ENCODE data around the gene LEPR.
"Not testable (repeated sequence)": the region's sequence is repeated elsewhere in the genome, so short reads cannot be mapped to it uniquely, and the experiment has no call there.

LEPR gene, protein sequence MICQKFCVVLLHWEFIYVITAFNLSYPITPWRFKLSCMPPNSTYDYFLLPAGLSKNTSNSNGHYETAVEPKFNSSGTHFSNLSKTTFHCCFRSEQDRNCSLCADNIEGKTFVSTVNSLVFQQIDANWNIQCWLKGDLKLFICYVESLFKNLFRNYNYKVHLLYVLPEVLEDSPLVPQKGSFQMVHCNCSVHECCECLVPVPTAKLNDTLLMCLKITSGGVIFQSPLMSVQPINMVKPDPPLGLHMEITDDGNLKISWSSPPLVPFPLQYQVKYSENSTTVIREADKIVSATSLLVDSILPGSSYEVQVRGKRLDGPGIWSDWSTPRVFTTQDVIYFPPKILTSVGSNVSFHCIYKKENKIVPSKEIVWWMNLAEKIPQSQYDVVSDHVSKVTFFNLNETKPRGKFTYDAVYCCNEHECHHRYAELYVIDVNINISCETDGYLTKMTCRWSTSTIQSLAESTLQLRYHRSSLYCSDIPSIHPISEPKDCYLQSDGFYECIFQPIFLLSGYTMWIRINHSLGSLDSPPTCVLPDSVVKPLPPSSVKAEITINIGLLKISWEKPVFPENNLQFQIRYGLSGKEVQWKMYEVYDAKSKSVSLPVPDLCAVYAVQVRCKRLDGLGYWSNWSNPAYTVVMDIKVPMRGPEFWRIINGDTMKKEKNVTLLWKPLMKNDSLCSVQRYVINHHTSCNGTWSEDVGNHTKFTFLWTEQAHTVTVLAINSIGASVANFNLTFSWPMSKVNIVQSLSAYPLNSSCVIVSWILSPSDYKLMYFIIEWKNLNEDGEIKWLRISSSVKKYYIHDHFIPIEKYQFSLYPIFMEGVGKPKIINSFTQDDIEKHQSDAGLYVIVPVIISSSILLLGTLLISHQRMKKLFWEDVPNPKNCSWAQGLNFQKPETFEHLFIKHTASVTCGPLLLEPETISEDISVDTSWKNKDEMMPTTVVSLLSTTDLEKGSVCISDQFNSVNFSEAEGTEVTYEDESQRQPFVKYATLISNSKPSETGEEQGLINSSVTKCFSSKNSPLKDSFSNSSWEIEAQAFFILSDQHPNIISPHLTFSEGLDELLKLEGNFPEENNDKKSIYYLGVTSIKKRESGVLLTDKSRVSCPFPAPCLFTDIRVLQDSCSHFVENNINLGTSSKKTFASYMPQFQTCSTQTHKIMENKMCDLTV

DNA sequence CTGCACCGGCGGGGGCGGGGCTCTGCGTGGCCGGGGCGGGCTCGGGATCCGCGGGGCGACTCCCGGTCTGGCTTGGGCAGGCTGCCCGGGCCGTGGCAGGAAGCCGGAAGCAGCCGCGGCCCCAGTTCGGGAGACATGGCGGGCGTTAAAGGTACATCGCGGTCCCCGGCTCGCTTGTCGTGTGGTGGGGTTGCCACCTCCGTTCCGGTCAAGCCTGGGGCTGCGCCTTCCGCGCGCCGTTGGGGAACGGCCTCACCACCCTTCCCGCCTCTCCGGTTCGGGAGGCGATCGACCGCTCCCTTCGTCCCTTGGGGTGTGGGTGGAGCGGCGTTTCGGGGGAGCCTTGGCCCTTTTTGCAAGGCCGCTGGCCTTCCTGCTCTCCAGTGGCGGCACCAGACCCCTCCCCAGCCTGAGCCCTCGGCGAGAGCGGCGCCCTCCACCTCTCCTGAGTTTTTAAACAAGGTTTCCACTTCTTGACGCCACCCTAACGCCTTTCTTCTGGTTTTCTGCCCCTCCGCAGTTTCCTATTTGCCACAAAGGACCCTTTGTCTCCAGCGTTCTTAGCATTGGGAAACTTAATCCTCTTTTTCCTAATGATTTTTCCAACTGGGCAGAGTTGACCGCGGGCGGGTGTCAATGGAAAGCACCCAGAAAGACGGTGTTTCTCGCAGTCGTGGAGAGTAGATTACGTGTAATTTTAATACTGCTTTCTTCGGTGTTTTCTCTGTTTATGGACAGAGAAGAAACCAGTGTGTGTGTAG is at the start of gene LEPR, which contains the start of gene LEPROT:
LEPR (plus strand) TSS at position 79 of the 761 bp plus-strand sequence. CDS start 144,898 bp downstream, outside the sequence.
LEPROT (plus strand) TSS at position 79 of the 761 bp plus-strand sequence; CDS start at position 136, 57 bp downstream.
- peak within 1 kb of the TSS; percentile 34; the same call in 1 of the 2 replicates for H3K27ac ChIP-seq
- peak within 1 kb of the TSS; percentile 89 for H3K9ac ChIP-seq (ENCODE audit: insufficient read length)
- peak within 1 kb of the TSS; percentile 97 for H3K4me3 ChIP-seq
- peaks cover 7% of the 10 kb centered on the region; the same call in 1 of the 2 replicates for H3K36me3 ChIP-seq (ENCODE audit: insufficient read depth, low read length)
- H3K9me3 ChIP-seq (ENCODE audit: low read depth, low read length) = no peaks in the 10 kb centered on the region
- DNase-seq (ENCODE audit: low read depth, low spot score) = no peak
- TF ChIP-seq EZH2 (IDR thresholded peaks at IDR 0.05) = no peak
- TF ChIP-seq POLR2AphosphoS5 (IDR thresholded peaks at IDR 0.05; ENCODE audit: borderline replicate concordance, low read depth, low read length) = peak; percentile 73
- TF ChIP-seq FOXP2 (optimal IDR thresholded peaks at IDR 0.05; ENCODE audit: control extremely low read depth, extremely low read length, insufficient read depth) = no peak

DNA sequence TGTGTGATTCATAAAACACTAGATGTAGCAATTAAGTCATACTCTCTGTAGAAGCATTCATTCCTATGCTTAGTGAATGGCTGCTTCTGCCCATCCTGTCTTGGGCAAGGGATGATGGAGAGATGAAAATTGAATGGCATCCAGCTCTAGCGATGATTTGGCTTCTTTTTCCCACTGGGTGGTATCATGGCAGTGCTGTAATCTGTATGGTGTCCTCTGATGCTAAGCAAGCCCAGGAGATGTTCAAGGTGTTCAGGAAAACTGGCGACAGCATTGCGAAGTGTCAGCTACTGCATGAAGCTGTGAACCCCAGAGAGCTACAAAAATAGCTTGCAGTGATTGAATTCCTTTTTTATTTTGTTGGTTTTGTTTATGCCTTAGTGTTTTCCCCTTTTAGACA is 48.9 kb upstream of the LEPR start:
- no peaks in the 10 kb centered on the region for H3K9me3 ChIP-seq (ENCODE audit: low read depth, low read length)
- no peak overlapping the region for H3K9ac ChIP-seq (ENCODE audit: insufficient read length)
- no peak for DNase-seq (ENCODE audit: low read depth, low spot score)
- no peak overlapping the region for H3K4me3 ChIP-seq
- TF ChIP-seq EZH2 (IDR thresholded peaks at IDR 0.05) (no peak), FOXP2 (optimal IDR thresholded peaks at IDR 0.05; ENCODE audit: control extremely low read depth, extremely low read length, insufficient read depth) (no peak), POLR2AphosphoS5 (IDR thresholded peaks at IDR 0.05; ENCODE audit: borderline replicate concordance, low read depth, low read length) (no peak)
- no peak overlapping the region for H3K27ac ChIP-seq
- peaks cover 6% of the 10 kb centered on the region; the same call in 1 of the 2 replicates for H3K36me3 ChIP-seq (ENCODE audit: insufficient read depth, low read length)

DNA sequence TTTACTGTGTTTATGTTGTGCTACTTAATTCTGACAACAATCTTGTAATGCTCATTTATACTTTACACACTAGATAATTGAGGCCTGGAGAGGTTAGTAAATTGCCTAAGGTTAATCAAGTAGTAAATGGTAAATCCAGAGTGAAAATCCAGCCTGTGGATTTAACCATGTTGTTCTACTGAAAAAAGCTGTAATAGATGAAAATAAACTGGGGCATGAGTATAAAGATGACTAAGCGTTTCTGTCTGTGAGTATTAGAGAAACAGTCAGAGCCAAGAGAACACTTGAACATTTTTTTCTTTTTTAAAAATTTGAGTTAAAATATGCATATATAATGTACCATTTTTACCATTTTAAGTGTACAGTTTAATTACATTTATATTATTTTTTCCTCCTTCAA is 47.9 kb upstream of the LEPR start:
- H3K27ac ChIP-seq = peak overlapping the region; percentile 69
- no peaks in the 10 kb centered on the region for H3K9me3 ChIP-seq (ENCODE audit: low read depth, low read length)
- H3K4me3 ChIP-seq = no peak overlapping the region
- TF ChIP-seq FOXP2 (optimal IDR thresholded peaks at IDR 0.05; ENCODE audit: control extremely low read depth, extremely low read length, insufficient read depth) (no peak), POLR2AphosphoS5 (IDR thresholded peaks at IDR 0.05; ENCODE audit: borderline replicate concordance, low read depth, low read length) (no peak), EZH2 (IDR thresholded peaks at IDR 0.05) (no peak)
- H3K36me3 ChIP-seq (ENCODE audit: insufficient read depth, low read length) = peaks cover 6% of the 10 kb centered on the region; the same call in 1 of the 2 replicates
- DNase-seq (ENCODE audit: low read depth, low spot score) = peak; percentile 3
- no peak overlapping the region for H3K9ac ChIP-seq (ENCODE audit: insufficient read length)

DNA sequence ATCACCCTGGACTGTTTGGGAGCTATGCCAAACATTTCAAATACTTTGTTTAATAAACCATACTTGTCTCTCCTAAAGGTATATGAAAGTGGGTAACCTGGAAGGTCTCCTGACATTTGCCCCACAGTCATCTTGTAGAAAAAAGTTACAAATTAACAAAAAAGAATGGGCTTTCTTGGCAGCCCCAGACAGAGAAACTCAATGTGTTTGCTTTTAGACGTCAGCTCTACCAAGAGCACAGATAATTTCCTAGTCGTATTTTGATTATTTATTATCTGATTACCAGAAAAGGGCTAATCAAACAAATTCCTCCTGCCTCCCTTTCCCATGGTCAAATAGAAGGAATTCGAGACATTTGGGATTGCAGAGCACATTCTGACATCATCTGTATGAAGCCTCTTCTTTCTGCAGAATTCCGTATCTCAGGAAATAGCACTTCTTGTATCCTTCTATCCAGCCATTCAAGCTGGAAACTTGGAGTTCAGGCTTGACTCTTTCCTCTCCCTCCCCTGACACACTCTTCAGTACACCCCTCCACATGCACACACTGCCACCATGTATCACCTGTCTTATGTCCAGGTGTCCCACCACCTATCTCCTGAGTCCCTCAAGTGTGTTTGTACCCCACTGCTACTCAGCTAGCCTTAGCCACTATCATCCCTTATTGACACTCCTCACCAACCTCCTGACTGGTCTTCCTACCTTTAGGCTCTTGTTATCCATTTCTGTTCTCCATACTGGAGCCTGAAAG is 42.8 kb upstream of the LEPR start:
- Histone ChIP-seq H3K4me3 (no peak overlapping the region), H3K9ac (ENCODE audit: insufficient read length) (no peak overlapping the region), H3K36me3 (ENCODE audit: insufficient read depth, low read length) (peaks cover 10% of the 10 kb centered on the region; the same call in 1 of the 2 replicates), H3K9me3 (ENCODE audit: low read depth, low read length) (no peaks in the 10 kb centered on the region), H3K27ac (no peak overlapping the region)
- TF ChIP-seq POLR2AphosphoS5 (IDR thresholded peaks at IDR 0.05; ENCODE audit: borderline replicate concordance, low read depth, low read length) (no peak), EZH2 (IDR thresholded peaks at IDR 0.05) (no peak), FOXP2 (optimal IDR thresholded peaks at IDR 0.05; ENCODE audit: control extremely low read depth, extremely low read length, insufficient read depth) (no peak)
- DNase-seq (ENCODE audit: low read depth, low spot score) = no peak

DNA sequence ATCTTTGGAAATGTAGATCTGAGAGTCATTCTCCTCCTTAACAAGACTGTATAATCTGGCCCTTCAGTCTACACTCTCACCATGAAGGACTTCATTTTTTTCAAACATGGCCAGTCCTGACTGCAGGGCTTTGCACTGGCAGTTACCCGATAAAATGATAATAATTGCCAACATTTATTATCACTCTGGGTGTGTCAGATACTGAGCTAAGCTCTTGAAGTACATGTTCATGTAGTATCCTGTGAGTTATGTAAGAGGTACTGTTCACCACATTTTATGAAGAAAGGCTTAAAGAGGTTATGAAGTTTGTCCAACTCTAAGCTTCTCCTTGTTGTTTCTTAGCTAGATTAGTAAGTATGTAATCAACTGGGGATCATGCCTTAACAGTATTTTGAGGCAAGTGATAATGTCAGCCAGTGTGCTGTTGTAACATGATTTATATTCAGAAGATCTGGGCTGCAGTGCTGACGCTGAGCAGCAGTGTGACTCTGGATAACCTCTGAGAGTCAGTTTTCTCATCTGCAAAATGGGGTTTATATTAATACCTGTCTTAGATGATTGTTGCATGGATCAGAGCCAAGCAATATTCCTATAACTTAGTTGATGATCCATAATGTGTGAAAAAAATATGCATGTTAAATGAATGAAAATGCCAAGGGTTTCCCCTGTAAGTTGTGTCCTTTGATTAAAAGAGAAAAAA is 42.1 kb upstream of the LEPR start:
- no peak for DNase-seq (ENCODE audit: low read depth, low spot score)
- Histone ChIP-seq H3K36me3 (ENCODE audit: insufficient read depth, low read length) (peaks cover 10% of the 10 kb centered on the region; the same call in 1 of the 2 replicates), H3K9me3 (ENCODE audit: low read depth, low read length) (no peaks in the 10 kb centered on the region), H3K27ac (no peak overlapping the region), H3K9ac (ENCODE audit: insufficient read length) (no peak overlapping the region), H3K4me3 (no peak overlapping the region)
- TF ChIP-seq FOXP2 (optimal IDR thresholded peaks at IDR 0.05; ENCODE audit: control extremely low read depth, extremely low read length, insufficient read depth) = no peak
- no peak for TF ChIP-seq POLR2AphosphoS5 (IDR thresholded peaks at IDR 0.05; ENCODE audit: borderline replicate concordance, low read depth, low read length)
- no peak for TF ChIP-seq EZH2 (IDR thresholded peaks at IDR 0.05)

DNA sequence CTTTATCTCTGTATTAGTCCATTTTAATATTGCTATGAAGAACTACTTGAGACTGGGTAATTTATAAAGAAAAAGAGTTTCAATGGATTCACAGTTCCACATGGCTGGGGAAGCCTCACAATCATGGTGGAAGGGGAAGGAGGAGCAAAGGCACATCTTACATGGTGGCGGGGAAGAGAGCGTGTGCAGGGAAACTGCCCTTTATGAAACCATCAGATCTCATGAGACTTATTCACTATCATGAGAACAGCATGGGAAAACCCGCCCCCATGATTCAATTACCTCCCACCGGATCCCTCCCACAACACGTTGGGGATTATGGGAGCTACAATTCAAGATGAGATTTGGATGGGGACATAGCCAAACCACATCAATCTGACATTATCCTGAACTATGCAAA is 36.0 kb upstream of the LEPR start:
- not testable (repeated sequence) for DNase-seq (ENCODE audit: low read depth, low spot score); H3K9ac ChIP-seq (ENCODE audit: insufficient read length)
- peaks cover 14% of the 10 kb centered on the region for H3K36me3 ChIP-seq (ENCODE audit: insufficient read depth, low read length)

More for the DNA sequence above, 36.0 kb upstream of the LEPR start:
- H3K9me3 ChIP-seq (ENCODE audit: low read depth, low read length); H3K4me3 ChIP-seq; H3K27ac ChIP-seq: not testable (repeated sequence)

Data from SK-N-MC (cell line).